IMR-90 (cell line): Measurements from ENCODE around the gene ZNF335. TPM values are rescaled to one million over a fixed set of nuclear protein-coding genes. Genes with fewer than 3 reads are reported as not detected.

Source experiments
- ATAC-seq: fragments of 200-7000 bp; cut with Tn5 transposase; 2 replicates; pipeline ENCODE4 v1.9.1; 2020; ENCODE audit warnings: low read depth, mild to moderate bottlenecking, moderate library complexity
- BruUV-seq: library from RNA; stranded (reverse); fragments of 400-500 nt; replicated peaks from 2 replicates; lab custom pipeline; 2021; lab: Mats Ljungman, UMichigan
- CTCF ChIA-PET: fragments of 300-600 bp; formaldehyde crosslinking; extraction: SDS; loops from one replicate; lab custom pipeline; 2021; ENCODE audit warnings: antibody characterized with exemption; lab: Yijun Ruan, JAX
- POLR2A ChIA-PET: fragments of 300-600 bp; sonication (Branson Sonifier 250); formaldehyde crosslinking; loops from one replicate; lab custom pipeline; 2022; ENCODE audit warnings: antibody characterized with exemption; ENCODE audit not compliant: unreplicated experiment; lab: Charles Lee
- DNase-seq: peaks from one replicate; pipeline ENCODE4 v3.0.0; 2013
- H2AFZ ChIP-seq: replicated peaks from 2 replicates; pipeline ENCODE3; 2013; ENCODE audit warnings: low read length, mild to moderate bottlenecking; ENCODE audit not compliant: poor library complexity
- H2AK5ac ChIP-seq: 2 replicates; pipeline ENCODE4 v1.6.1; 2013; ENCODE audit warnings: low read depth, low read length, inconsistent platforms
- H2AK9ac ChIP-seq: replicated peaks from 2 replicates; pipeline ENCODE3; 2013; ENCODE audit warnings: mild to moderate bottlenecking, low read depth, low read length, moderate library complexity; ENCODE audit not compliant: poor library complexity
- H2BK120ac ChIP-seq: 2 replicates; pipeline ENCODE4 v1.6.1; 2013; ENCODE audit warnings: low read depth, low read length, inconsistent platforms
- H2BK15ac ChIP-seq: 3 replicates; pipeline ENCODE4 v1.6.1; 2013; ENCODE audit warnings: low read depth, low read length, inconsistent platforms
- H2BK20ac ChIP-seq: 2 replicates; pipeline ENCODE4 v1.6.1; 2013; ENCODE audit warnings: low read depth, mild to moderate bottlenecking, inconsistent platforms, low read length, moderate library complexity
- H2BK5ac ChIP-seq: 2 replicates; pipeline ENCODE4 v1.6.1; 2013; ENCODE audit warnings: mild to moderate bottlenecking, low read depth, low read length, inconsistent platforms; ENCODE audit not compliant: poor library complexity, severe bottlenecking
- H3K14ac ChIP-seq: replicated peaks from 2 replicates; pipeline ENCODE4 v1.6.1; 2013; ENCODE audit warnings: low read depth, low read length, inconsistent platforms
- H3K18ac ChIP-seq: 2 replicates; pipeline ENCODE4 v1.6.1; 2013; ENCODE audit warnings: low read depth, low read length, control low read depth
- H3K23ac ChIP-seq: 2 replicates; pipeline ENCODE4 v1.6.1; 2013; ENCODE audit warnings: low read depth, low read length, inconsistent platforms
- H3K27ac ChIP-seq: 2 replicates; pipeline ENCODE4 v1.5.1; 2013; ENCODE audit warnings: mild to moderate bottlenecking, control low read depth, low read length; ENCODE audit not compliant: insufficient read depth
- H3K27me3 ChIP-seq: 2 replicates; pipeline ENCODE4 v1.6.1; 2013; ENCODE audit warnings: low read length; ENCODE audit not compliant: control insufficient read depth, insufficient read depth
- H3K36me3 ChIP-seq: 2 replicates; pipeline ENCODE4 v1.6.1; 2013; ENCODE audit warnings: low read length, mixed read lengths; ENCODE audit not compliant: control insufficient read depth, insufficient read depth
- H3K4ac ChIP-seq: 2 replicates; pipeline ENCODE4 v1.6.1; 2013; ENCODE audit warnings: low read depth, low read length, inconsistent platforms
- H3K4me1 ChIP-seq: 2 replicates; pipeline ENCODE4 v1.6.1; 2013; ENCODE audit warnings: low read length, mixed read lengths; ENCODE audit not compliant: control insufficient read depth, insufficient read depth
- H3K4me2 ChIP-seq: 2 replicates; pipeline ENCODE4 v1.6.1; 2013; ENCODE audit warnings: low read depth, mild to moderate bottlenecking, control low read depth, low read length, moderate library complexity
- H3K4me3 ChIP-seq: 2 replicates; pipeline ENCODE4 v1.5.1; 2013; ENCODE audit warnings: low read depth, mild to moderate bottlenecking, control low read depth, low read length, moderate library complexity; ENCODE audit not compliant: insufficient read depth
- H3K56ac ChIP-seq: 2 replicates; pipeline ENCODE4 v1.6.1; 2013; ENCODE audit warnings: low read length, inconsistent platforms; ENCODE audit not compliant: insufficient read depth; ENCODE audit errors: extremely low read depth
- H3K79me1 ChIP-seq, 2 experiments: 2 replicates each; pipeline ENCODE4 v1.6.1; 2013; ENCODE audit warnings: low read length in 2 of 2, inconsistent platforms in 1 of 2, low read depth in 1 of 2
- H3K9ac ChIP-seq: 2 replicates; pipeline ENCODE4 v1.6.1; 2013; ENCODE audit warnings: low read depth, low read length, control low read depth
- H3K9me1 ChIP-seq: 2 replicates; pipeline ENCODE4 v1.6.1; 2013; ENCODE audit warnings: low read length, inconsistent platforms; ENCODE audit not compliant: insufficient read depth
- H3K9me3 ChIP-seq: 2 replicates; pipeline ENCODE4 v1.6.1; 2013; ENCODE audit warnings: low read length; ENCODE audit not compliant: control insufficient read depth, insufficient read depth
- H4K20me1 ChIP-seq: 2 replicates; pipeline ENCODE4 v1.6.1; 2013; ENCODE audit warnings: low read length, inconsistent platforms; ENCODE audit not compliant: insufficient read depth
- H4K5ac ChIP-seq: 2 replicates; pipeline ENCODE4 v1.6.1; 2013; ENCODE audit warnings: mild to moderate bottlenecking, low read depth, low read length, control low read depth
- H4K8ac ChIP-seq, 2 experiments: 2 replicates each; pipeline ENCODE4 v1.6.1; 2013; ENCODE audit warnings: low read depth in 2 of 2, low read length in 2 of 2, control low read depth in 1 of 2, inconsistent platforms in 1 of 2
- H4K91ac ChIP-seq: 2 replicates; pipeline ENCODE4 v1.6.1; 2013; ENCODE audit warnings: low read depth, low read length, inconsistent platforms; ENCODE audit not compliant: insufficient read depth
- CEBPB ChIP-seq: IDR thresholded peaks from 2 replicates; pipeline ENCODE4 v1.6.1; 2012; ENCODE audit warnings: low read depth, low read length, improper control_type of control experiment
- WGBS, 2 experiments: methylation state at CpG; one replicate each; pipeline versions ENCODE4 v1.1.5 to v1.1.7; 2013; ENCODE audit warnings: missing lambda C conversion rate in 2 of 2; ENCODE audit not compliant: insufficient read length in 1 of 2; ENCODE audit errors: extremely low coverage in 2 of 2; 5-methylcytosine and 5-hydroxymethylcytosine counted together
- dilution Hi-C: fragments of 300-500 bp; cut with HindIII; formaldehyde crosslinking; loops from one replicate; pipeline ENCODE4 v1.14.3; 2018; ENCODE audit warnings: low sequenced_read_pairs; ENCODE audit not compliant: unreplicated experiment
- in situ Hi-C: fragments of 300-500 bp; cut with MboI; formaldehyde crosslinking; loops from 3 replicates; pipeline ENCODE4 v1.14.3; 2019; ENCODE audit warnings: low sequenced_read_pairs, inconsistent platforms, mixed read lengths
- intact Hi-C: fragments of 100-400 bp; cut with micrococcal nuclease; formaldehyde crosslinking; loops from 2 replicates; pipeline ENCODE4 v1.10.0; 2022
- polyA plus RNA-seq, 3 experiments: library from polyadenylated mRNA; depleted of rRNA; stranded (reverse); fragments of >200 nt; gene quantifications; 2 replicates each; pipeline ENCODE4 v1.2.3, GENCODE V29; 2012; ENCODE audit warnings: low replicate concordance in 1 of 3
- total RNA-seq: library from RNA; depleted of rRNA; stranded (reverse); fragments of >200 nt; gene quantifications from 2 replicates; pipeline ENCODE4 v1.2.3, GENCODE V29; 2012

The ZNF335 gene
- total and polyA plus RNA-seq, 2 of the 4 experiments (the other 2 are of a cell fraction) = 11.8 to 17.8 TPM

DNA sequence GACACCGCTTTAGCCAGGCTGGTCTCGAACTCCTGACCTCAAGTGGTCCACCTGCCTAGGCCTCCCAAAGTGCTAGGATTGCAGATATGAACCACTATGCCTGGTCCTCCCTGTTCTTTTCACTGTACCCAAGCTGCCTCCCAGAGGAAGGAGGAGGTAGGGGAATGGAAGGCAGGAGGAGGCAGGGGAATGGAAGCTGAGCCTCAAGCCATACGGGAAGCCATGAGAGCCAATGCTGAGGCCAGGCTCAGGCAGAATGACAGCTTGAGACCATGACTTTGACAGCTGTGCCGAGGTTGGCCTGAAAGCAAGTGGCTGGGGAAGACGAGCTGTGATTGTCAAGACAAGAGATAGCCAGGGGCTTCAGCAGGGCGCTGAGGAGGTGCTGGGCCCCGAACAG lies 13.6 kb upstream of the ZNF335 start:
- Histone ChIP-seq H3K56ac (no peak overlapping the region), H2BK120ac (no peak overlapping the region), H3K27me3 (peaks cover 13% of the 10 kb centered on the region), H3K18ac (no peak overlapping the region), H2AFZ (peak overlapping the region; percentile 33), H3K36me3 (no peaks in the 10 kb centered on the region), H3K14ac (no peak overlapping the region), H3K4me1 (no peaks in the 10 kb centered on the region), H3K9ac (no peak overlapping the region), H3K4ac (no peak overlapping the region), H2BK5ac (no peak overlapping the region), H3K4me2 (no peak overlapping the region), H3K27ac (no peak overlapping the region), H2AK9ac (no peak overlapping the region), H4K91ac (no peak overlapping the region), H3K4me3 (no peak overlapping the region), H2BK20ac (no peak overlapping the region), H3K9me1 (no peaks in the 10 kb centered on the region), H2AK5ac (no peak overlapping the region), H3K79me1 (no peaks in the 10 kb centered on the region), H4K20me1 (no peaks in the 10 kb centered on the region), H2BK15ac (no peak overlapping the region), H3K9me3 (no peaks in the 10 kb centered on the region), H3K23ac (no peak overlapping the region), H4K8ac (no peak overlapping the region), H4K5ac (no peak overlapping the region)
- ChIA-PET CTCF (interaction anchor here (0.6 to 2.0 kb wide), 2 partner anchors 15 to 29 kb away, joined by 3 to 10 read pairs; no protein-coding TSS in a partner anchor), POLR2A (no interaction called here)
- no peak for DNase-seq
- in situ Hi-C loops = no loop called here
- no peak for ATAC-seq
- no TSS peak for BruUV-seq
- dilution Hi-C loops = no loop called here
- no peak for TF ChIP-seq CEBPB
- WGBS, 2 experiments = 5% methylated on average over 3 of the region's 7 CpGs; no CpG with 5 or more reads in 1 of the 2 experiments
- intact Hi-C loops = no loop called here
